SHP77 (cell line): ENCODE results near the gene KRTAP12-1.

ENCODE experiments used
- DNase-seq, 2 experiments: peaks; one replicate each; lab custom pipeline; 2025; lab: John Stamatoyannopoulos, UW

Gene KRTAP12-1

GRCh38 chr21:44681861-44682579 is at the start of gene KRTAP12-1:
Gene KRTAP12-1, minus strand, starts transcription at chr21:44682163. Its CDS starts 40 bp downstream, at chr21:44682123.
- peak; percentile 68 to 71 for DNase-seq

GRCh38 chr21:44730951-44731579 is 49.1 kb upstream of the KRTAP12-1 start:
- DNase-seq = no peak

GRCh38 chr21:44730028-44730395 is 48.0 kb upstream of the KRTAP12-1 start:
- DNase-seq = no peak

GRCh38 chr21:44729336-44730027 is 47.5 kb upstream of the KRTAP12-1 start:
- DNase-seq = no peak

GRCh38 chr21:44728716-44729115 is 46.8 kb upstream of the KRTAP12-1 start:
- no peak for DNase-seq

- no peak for DNase-seq
Observed at GRCh38 chr21:44727757-44728156, 45.8 kb upstream of the KRTAP12-1 start.

GRCh38 chr21:44727321-44727720 is 45.4 kb upstream of the KRTAP12-1 start:
- DNase-seq = no peak

DNA sequence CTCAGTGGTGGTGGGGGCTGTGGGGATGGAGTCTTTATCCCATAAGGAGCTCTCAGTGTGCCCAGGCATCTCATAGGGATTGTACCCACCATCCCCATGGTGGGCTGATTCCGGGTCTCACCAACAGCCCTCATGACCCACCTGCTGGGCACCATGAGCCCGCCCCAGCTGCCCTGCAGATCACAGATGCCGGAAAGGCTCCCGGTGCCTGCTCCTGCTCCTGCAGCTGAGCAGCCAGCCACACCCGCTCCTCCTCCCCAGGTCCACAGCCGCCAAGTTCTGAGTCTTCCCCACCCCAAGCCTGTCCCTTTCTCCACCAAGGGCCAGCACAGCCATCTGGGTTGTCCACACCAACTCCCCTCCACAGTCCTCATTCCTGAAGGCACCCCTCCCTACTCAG is 44.9 kb upstream of the KRTAP12-1 start:
- DNase-seq = no peak

- no peak for DNase-seq
Observed at GRCh38 chr21:44724926-44725325, 43.0 kb upstream of the KRTAP12-1 start.

- DNase-seq = no peak
Observed at GRCh38 chr21:44724196-44724595, 42.2 kb upstream of the KRTAP12-1 start.

- no peak for DNase-seq
Observed at GRCh38 chr21:44723177-44724131, 41.5 kb upstream of the KRTAP12-1 start.

GRCh38 chr21:44722731-44723130 is 40.8 kb upstream of the KRTAP12-1 start:
- DNase-seq = peak in 1 of 2 experiments; percentile 21

GRCh38 chr21:44720170-44720569 is 38.2 kb upstream of the KRTAP12-1 start:
- no peak for DNase-seq

DNA sequence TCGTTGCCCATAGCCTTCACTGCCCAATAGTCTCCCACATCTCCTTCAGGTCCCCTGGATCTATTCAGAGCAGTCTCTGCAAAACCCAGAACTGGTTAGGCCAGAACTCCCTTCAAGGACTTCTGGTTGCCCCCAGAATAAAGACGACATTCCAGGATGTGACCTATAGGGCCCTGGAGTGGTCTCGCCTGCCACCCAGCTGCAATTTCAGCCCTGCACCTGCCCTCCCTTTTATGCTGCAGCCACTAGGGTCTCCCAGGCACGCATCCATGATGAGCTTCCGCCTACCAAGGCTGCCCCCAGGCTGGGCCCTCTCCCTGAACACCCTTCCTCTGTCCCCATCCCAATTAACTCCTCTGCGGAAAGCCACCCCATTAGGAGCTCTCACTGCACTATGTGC is 36.6 kb upstream of the KRTAP12-1 start:
- DNase-seq = no peak

GRCh38 chr21:44718093-44718492 is 36.1 kb upstream of the KRTAP12-1 start:
- no peak for DNase-seq

- DNase-seq = no peak
Observed at GRCh38 chr21:44716984-44717383, 35.0 kb upstream of the KRTAP12-1 start.

DNA sequence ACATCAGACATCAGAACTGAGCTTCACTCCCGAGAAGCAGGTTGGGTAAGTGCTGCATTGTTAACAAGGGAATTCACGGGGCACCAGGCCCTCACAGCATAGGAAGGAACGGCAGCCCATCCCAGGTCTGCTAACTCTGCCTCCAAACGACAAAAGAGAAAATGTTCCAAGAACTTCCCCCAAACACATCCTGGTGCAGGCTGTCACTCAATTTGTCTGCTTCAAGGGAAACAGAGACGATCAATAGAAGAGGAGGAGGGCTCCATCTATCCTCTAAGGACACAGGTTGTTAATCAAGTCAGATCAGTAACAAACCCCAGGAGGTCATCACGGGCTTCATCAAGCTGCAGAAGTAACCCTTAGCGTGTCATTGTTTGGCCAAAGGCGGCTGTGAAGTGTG is 32.9 kb upstream of the KRTAP12-1 start:
- no peak for DNase-seq

DNA sequence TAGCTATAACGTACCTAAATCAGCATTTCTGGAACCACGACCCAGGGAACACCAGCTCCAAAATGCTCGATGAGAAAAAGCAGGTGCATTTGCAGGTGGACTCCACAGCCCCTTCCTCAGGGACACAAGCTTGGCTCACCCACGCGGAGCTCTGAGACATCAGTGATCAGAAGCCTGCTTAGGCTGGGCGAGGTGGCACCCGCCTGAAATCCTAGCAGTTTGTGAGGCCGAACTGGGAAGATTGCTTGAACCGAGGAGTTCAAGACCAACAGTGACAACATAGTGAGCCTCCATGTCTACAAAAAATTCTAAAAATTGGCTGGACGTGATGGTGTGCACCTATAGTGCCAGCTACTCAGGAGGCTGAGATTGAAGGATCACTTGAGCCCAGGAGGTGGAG is 31.9 kb upstream of the KRTAP12-1 start:
- no peak for DNase-seq

DNA sequence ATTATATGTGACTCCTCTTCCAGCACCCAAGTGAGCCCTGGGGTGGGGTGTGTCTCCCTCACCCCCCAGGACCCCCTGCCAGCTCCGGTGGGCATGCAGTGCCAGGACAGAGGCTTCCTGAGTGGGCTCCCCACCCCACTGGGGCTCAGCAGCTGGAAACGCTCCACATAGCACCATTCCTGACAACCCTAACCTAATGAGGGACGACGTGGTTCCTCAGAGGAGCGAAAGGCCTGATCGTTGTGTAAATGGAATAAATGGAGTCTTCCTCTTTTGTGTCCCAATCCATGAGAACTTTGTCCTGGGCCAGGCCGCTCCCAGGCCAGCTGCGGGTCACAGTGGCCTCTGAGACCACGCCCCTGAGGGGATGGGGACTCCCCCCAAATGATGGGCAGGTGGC is 31.2 kb upstream of the KRTAP12-1 start:
- no peak for DNase-seq

GRCh38 chr21:44712203-44713028 is 30.5 kb upstream of the KRTAP12-1 start:
- DNase-seq = no peak
